Erythroblast (primary cell): ENCODE data around the gene CACNB4.

Source experiments
- GATA1 ChIP-seq: IDR thresholded peaks from 2 replicates; pipeline ENCODE4 v1.6.1; 2011; ENCODE audit warnings: low read depth, mild to moderate bottlenecking, control low read depth, low read length, moderate library complexity
- POLR2A ChIP-seq: IDR thresholded peaks from 2 replicates; pipeline ENCODE4 v1.6.1; 2011; ENCODE audit warnings: mild to moderate bottlenecking, low read length

DNA sequence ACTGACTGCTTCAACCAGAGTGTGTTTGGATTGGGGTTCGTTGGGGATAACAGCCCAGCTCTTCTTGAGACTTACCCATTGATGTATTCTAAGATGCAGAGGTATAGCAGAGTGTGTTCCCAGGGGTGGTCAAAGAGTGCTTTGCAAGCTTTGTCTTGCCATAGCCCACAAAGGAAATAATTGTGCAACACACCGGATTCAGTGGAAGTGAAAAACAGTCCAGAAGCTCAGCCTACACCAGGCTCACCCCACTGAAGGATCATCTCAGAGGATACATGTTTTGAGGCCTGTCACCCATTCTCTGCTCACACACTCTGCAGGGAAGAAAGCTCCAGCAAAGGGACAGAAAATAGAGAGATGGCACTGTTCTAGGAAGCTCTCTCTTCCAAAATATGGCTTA lies 9.6 kb downstream of the CACNB4 start:
- TF ChIP-seq POLR2A: no peak
- TF ChIP-seq GATA1: no peak
